ENCODE data around the gene SLC7A8.
A peak's percentile ranks its signal among the peaks of the same experiment; 100 is the strongest.
"Not testable (repeated sequence)": the region's sequence is repeated elsewhere in the genome, so short reads cannot be mapped to it uniquely, and the experiment has no call there.

SLC7A8 gene

GRCh38 chr14:23183479-23183878 lies at the start of gene SLC7A8:
Gene SLC7A8, minus strand, starts transcription at chr14:23183660. Its CDS starts 746 bp downstream, at chr14:23182914.
- peak; percentile 12 for DNase-seq

GRCh38 chr14:23232241-23232808 lies 48.9 kb upstream of the SLC7A8 start:
- not testable (repeated sequence) for DNase-seq

- no peak for DNase-seq
These were observed 45.4 kb upstream of the SLC7A8 start for GRCh38 chr14:23228812-23229211.

GRCh38 chr14:23227566-23227965 lies 44.1 kb upstream of the SLC7A8 start:
- no peak for DNase-seq

- DNase-seq = not testable (repeated sequence)
These were observed 41.5 kb upstream of the SLC7A8 start for GRCh38 chr14:23224958-23225357.

- no peak for DNase-seq
These were observed 35.6 kb upstream of the SLC7A8 start for GRCh38 chr14:23219075-23219474.

GRCh38 chr14:23217032-23218020 lies 33.9 kb upstream of the SLC7A8 start:
- DNase-seq = no peak

GRCh38 chr14:23215421-23215820 lies 32.0 kb upstream of the SLC7A8 start:
- no peak for DNase-seq

GRCh38 chr14:23209651-23210423 lies 26.4 kb upstream of the SLC7A8 start:
- DNase-seq = no peak

- DNase-seq = no peak
These were observed 24.9 kb upstream of the SLC7A8 start for GRCh38 chr14:23208324-23208723.

- no peak for DNase-seq
These were observed 23.7 kb upstream of the SLC7A8 start for GRCh38 chr14:23207146-23207540.

- DNase-seq = no peak
These were observed 23.1 kb upstream of the SLC7A8 start for GRCh38 chr14:23206422-23207145.

GRCh38 chr14:23202001-23202400 lies 18.5 kb upstream of the SLC7A8 start:
- no peak for DNase-seq

- DNase-seq = not testable (repeated sequence)
These were observed 15.7 kb upstream of the SLC7A8 start for GRCh38 chr14:23199141-23199540.

- not testable (repeated sequence) for DNase-seq
These were observed 13.0 kb upstream of the SLC7A8 start for GRCh38 chr14:23196487-23196886.

- DNase-seq = no peak
These were observed 12.2 kb upstream of the SLC7A8 start for GRCh38 chr14:23195552-23196101.

- DNase-seq = no peak
These were observed 10.0 kb upstream of the SLC7A8 start for GRCh38 chr14:23193432-23193831.

GRCh38 chr14:23187925-23188324 lies 4.5 kb upstream of the SLC7A8 start:
- no peak for DNase-seq

- DNase-seq = peak; percentile 42
These were observed 3.6 kb upstream of the SLC7A8 start for GRCh38 chr14:23186913-23187654.

- DNase-seq = no peak
These were observed 1.6 kb upstream of the SLC7A8 start for GRCh38 chr14:23185063-23185462.

GRCh38 chr14:23183158-23183470 lies 346 bp downstream of the SLC7A8 start:
- no peak for DNase-seq

Measured in CD4-positive, alpha-beta T cell treated with Interleukin-12 subunit alpha and Interleukin-12 subunit beta, for 1 hour (primary cell).